GM23338 (cell line): Measurements from ENCODE around the gene NIT1. TPM values are rescaled to one million over a fixed set of nuclear protein-coding genes. Genes with fewer than 3 reads are reported as not detected.

Source experiments
- ATAC-seq: fragments of 200-7000 bp; cut with Tn5 transposase; 3 replicates; pipeline ENCODE4 v1.9.1; 2020
- DNase-seq: peaks from one replicate; pipeline ENCODE4 v3.0.0-alpha.2; 2015; ENCODE audit warnings: low spot score
- H2AFZ ChIP-seq: fragments of 200-600 bp; sonication (generic); 2 replicates; pipeline ENCODE4 v1.8.0; 2016; ENCODE audit warnings: antibody characterized with exemption, mild to moderate bottlenecking, moderate library complexity
- H3F3A ChIP-seq: fragments of 200-600 bp; sonication (generic); replicated peaks from 2 replicates; pipeline ENCODE4 v1.8.0; 2017; ENCODE audit warnings: antibody characterized with exemption, mixed run types, low read depth
- H3K27ac ChIP-seq: fragments of 200-600 bp; sonication (generic); 2 replicates; pipeline ENCODE4 v1.6.1; 2016; ENCODE audit warnings: low read depth
- H3K27me3 ChIP-seq: fragments of 200-600 bp; sonication (generic); 2 replicates; pipeline ENCODE4 v1.8.0; 2016; ENCODE audit warnings: mild to moderate bottlenecking, mixed run types, moderate library complexity; ENCODE audit not compliant: insufficient read depth
- H3K36me3 ChIP-seq: fragments of 200-600 bp; sonication (generic); 2 replicates; pipeline ENCODE4 v1.8.0; 2016; ENCODE audit warnings: mild to moderate bottlenecking; ENCODE audit not compliant: insufficient read depth
- H3K4me1 ChIP-seq: fragments of 200-600 bp; sonication (generic); 2 replicates; pipeline ENCODE4 v1.8.0; 2016; ENCODE audit warnings: mild to moderate bottlenecking, moderate library complexity; ENCODE audit not compliant: insufficient read depth
- H3K4me2 ChIP-seq: fragments of 200-600 bp; sonication (generic); 2 replicates; pipeline ENCODE4 v1.7.1; 2017; ENCODE audit warnings: mixed run types
- H3K4me3 ChIP-seq: fragments of 200-600 bp; sonication (generic); 2 replicates; pipeline ENCODE4 v1.6.1; 2016; ENCODE audit warnings: mixed run types
- H3K79me2 ChIP-seq: fragments of 200-600 bp; sonication (generic); replicated peaks from 2 replicates; pipeline ENCODE4 v1.8.0; 2017; ENCODE audit warnings: mild to moderate bottlenecking; ENCODE audit not compliant: insufficient read depth
- H3K9me2 ChIP-seq: fragments of 200-600 bp; sonication (generic); 2 replicates; pipeline ENCODE4 v1.8.0; 2017; ENCODE audit not compliant: insufficient read depth
- H4K20me1 ChIP-seq: fragments of 200-600 bp; sonication (generic); replicated peaks from 2 replicates; pipeline ENCODE4 v1.8.0; 2017; ENCODE audit warnings: mild to moderate bottlenecking; ENCODE audit not compliant: insufficient read depth
- H3K27ac Mint-ChIP-seq: 2 replicates; pipeline ENCODE4 v1.8.0; 2020; ENCODE audit warnings: inconsistent platforms, mild to moderate bottlenecking, moderate library complexity, mixed read lengths
- H3K27me3 Mint-ChIP-seq: 3 replicates; pipeline ENCODE4 v1.8.0; 2022; ENCODE audit warnings: low read depth, mild to moderate bottlenecking, moderate library complexity, mixed read lengths, inconsistent platforms; ENCODE audit not compliant: insufficient read depth, poor library complexity
- H3K36me3 Mint-ChIP-seq: 3 replicates; pipeline ENCODE4 v1.8.0; 2021; ENCODE audit warnings: low read depth, mild to moderate bottlenecking, inconsistent platforms, moderate library complexity, mixed read lengths
- H3K4me1 Mint-ChIP-seq: 3 replicates; pipeline ENCODE4 v1.8.0; 2020; ENCODE audit warnings: mild to moderate bottlenecking, inconsistent platforms, mixed read lengths
- H3K4me3 Mint-ChIP-seq: 3 replicates; pipeline ENCODE4 v1.8.0; 2021; ENCODE audit warnings: moderate library complexity, mild to moderate bottlenecking, inconsistent platforms, mixed read lengths
- H3K9me3 Mint-ChIP-seq: 3 replicates; pipeline ENCODE4 v1.8.0; 2020; ENCODE audit warnings: moderate library complexity, mild to moderate bottlenecking, inconsistent platforms, mixed read lengths
- CREB1 ChIP-seq: fragments of 250-450 bp; sonication (Bioruptor Pico); IDR thresholded peaks from 2 replicates; pipeline ENCODE4 v1.5.0; 2020; ENCODE audit warnings: low read depth, mild to moderate bottlenecking, moderate library complexity
- EZH2 ChIP-seq: fragments of 200-600 bp; sonication (generic); IDR thresholded peaks from one replicate; pipeline ENCODE4 v1.8.0; 2017; ENCODE audit warnings: antibody characterized with exemption, mild to moderate bottlenecking, low read depth; ENCODE audit not compliant: unreplicated experiment
- EZH2phosphoT487 ChIP-seq: fragments of 200-600 bp; sonication (generic); IDR thresholded peaks from one replicate; pipeline ENCODE4 v1.8.1; 2018; ENCODE audit warnings: antibody characterized with exemption; ENCODE audit not compliant: unreplicated experiment
- JUNB ChIP-seq: IDR thresholded peaks from one replicate; pipeline ENCODE4 v1.6.1; 2016; ENCODE audit warnings: antibody characterized with exemption; ENCODE audit not compliant: unreplicated experiment
- POLR2AphosphoS5 ChIP-seq: IDR thresholded peaks from 2 replicates; pipeline ENCODE4 v1.6.1; 2016; ENCODE audit warnings: antibody characterized with exemption, low read depth
- ZNF114 ChIP-seq: fragments of 250-450 bp; sonication (Bioruptor Pico); IDR thresholded peaks from 2 replicates; pipeline ENCODE4 v1.5.0; 2020; ENCODE audit warnings: mild to moderate bottlenecking, moderate library complexity
- ZNF331 ChIP-seq: fragments of 250-450 bp; sonication (Bioruptor Pico); IDR thresholded peaks from 2 replicates; pipeline ENCODE4 v1.5.0; 2020; ENCODE audit warnings: low read depth, mild to moderate bottlenecking, moderate library complexity
- polyA plus RNA-seq: library from polyadenylated mRNA; unstranded; fragments of >200 nt; fragmentation: Nextera tagmentation; extraction: Ambion mirVana; gene quantifications from 2 replicates; pipeline ENCODE4 v1.2.1, GENCODE V29; 2016
- total RNA-seq: library from RNA; depleted of rRNA; stranded (reverse); fragments of >200 nt; shearing (Covaris generic); gene quantifications from 2 replicates; pipeline ENCODE4 v1.2.3, GENCODE V29; 2014
- TF ChIP-seq, protein P1 (sequence below): IDR thresholded peaks from one replicate; pipeline ENCODE4 v1.6.1; 2018; ENCODE audit warnings: antibody characterized with exemption; ENCODE audit not compliant: unreplicated experiment
- TF ChIP-seq, protein P2 (sequence below), 2 experiments: fragments of 200-600 bp in 1 of 2; sonication (generic) in 1 of 2; conservative IDR thresholded peaks; 2 replicates each; pipeline versions ENCODE4 v1.5.1 to v1.6.1; 2016 to 2017; ENCODE audit warnings: antibody characterized with exemption in 2 of 2, low read depth in 2 of 2, mild to moderate bottlenecking in 2 of 2, moderate library complexity in 1 of 2

The NIT1 gene
- total and polyA plus RNA-seq, 2 experiments from 2014 or later: 35.9 to 43.0 TPM

GRCh38 chr1:161088587-161089110 is 29.3 kb upstream of the NIT1 start (continued):
- TF ChIP-seq ZNF331 (no peak), JUNB (no peak), EZH2 (no peak), ZNF114 (no peak), EZH2phosphoT487 (no peak), POLR2AphosphoS5 (no peak), CREB1 (no peak)
- TF ChIP-seq, protein P1, sequence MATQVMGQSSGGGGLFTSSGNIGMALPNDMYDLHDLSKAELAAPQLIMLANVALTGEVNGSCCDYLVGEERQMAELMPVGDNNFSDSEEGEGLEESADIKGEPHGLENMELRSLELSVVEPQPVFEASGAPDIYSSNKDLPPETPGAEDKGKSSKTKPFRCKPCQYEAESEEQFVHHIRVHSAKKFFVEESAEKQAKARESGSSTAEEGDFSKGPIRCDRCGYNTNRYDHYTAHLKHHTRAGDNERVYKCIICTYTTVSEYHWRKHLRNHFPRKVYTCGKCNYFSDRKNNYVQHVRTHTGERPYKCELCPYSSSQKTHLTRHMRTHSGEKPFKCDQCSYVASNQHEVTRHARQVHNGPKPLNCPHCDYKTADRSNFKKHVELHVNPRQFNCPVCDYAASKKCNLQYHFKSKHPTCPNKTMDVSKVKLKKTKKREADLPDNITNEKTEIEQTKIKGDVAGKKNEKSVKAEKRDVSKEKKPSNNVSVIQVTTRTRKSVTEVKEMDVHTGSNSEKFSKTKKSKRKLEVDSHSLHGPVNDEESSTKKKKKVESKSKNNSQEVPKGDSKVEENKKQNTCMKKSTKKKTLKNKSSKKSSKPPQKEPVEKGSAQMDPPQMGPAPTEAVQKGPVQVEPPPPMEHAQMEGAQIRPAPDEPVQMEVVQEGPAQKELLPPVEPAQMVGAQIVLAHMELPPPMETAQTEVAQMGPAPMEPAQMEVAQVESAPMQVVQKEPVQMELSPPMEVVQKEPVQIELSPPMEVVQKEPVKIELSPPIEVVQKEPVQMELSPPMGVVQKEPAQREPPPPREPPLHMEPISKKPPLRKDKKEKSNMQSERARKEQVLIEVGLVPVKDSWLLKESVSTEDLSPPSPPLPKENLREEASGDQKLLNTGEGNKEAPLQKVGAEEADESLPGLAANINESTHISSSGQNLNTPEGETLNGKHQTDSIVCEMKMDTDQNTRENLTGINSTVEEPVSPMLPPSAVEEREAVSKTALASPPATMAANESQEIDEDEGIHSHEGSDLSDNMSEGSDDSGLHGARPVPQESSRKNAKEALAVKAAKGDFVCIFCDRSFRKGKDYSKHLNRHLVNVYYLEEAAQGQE: no peak

- ATAC-seq (peak; percentile 86), DNase-seq (peak; percentile 69)
- no peak within 1 kb of the TSS for H3K27ac ChIP-seq
- Mint-ChIP-seq H3K27me3 (peaks cover 13% of the 10 kb centered on the region), H3K4me3 (no peak within 1 kb of the TSS), H3K27ac (no peak within 1 kb of the TSS), H3K9me3 (no peaks in the 10 kb centered on the region; the same call in 2 of the 3 replicates), H3K4me1 (peaks cover 20% of the 10 kb centered on the region), H3K36me3 (no peaks in the 10 kb centered on the region)
- peak within 1 kb of the TSS; percentile 72; the same call in 1 of the 2 replicates for H2AFZ ChIP-seq
- peaks cover 5% of the 10 kb centered on the region; the same call in 1 of the 2 replicates for H3K9me2 ChIP-seq
- TF ChIP-seq, protein P2, sequence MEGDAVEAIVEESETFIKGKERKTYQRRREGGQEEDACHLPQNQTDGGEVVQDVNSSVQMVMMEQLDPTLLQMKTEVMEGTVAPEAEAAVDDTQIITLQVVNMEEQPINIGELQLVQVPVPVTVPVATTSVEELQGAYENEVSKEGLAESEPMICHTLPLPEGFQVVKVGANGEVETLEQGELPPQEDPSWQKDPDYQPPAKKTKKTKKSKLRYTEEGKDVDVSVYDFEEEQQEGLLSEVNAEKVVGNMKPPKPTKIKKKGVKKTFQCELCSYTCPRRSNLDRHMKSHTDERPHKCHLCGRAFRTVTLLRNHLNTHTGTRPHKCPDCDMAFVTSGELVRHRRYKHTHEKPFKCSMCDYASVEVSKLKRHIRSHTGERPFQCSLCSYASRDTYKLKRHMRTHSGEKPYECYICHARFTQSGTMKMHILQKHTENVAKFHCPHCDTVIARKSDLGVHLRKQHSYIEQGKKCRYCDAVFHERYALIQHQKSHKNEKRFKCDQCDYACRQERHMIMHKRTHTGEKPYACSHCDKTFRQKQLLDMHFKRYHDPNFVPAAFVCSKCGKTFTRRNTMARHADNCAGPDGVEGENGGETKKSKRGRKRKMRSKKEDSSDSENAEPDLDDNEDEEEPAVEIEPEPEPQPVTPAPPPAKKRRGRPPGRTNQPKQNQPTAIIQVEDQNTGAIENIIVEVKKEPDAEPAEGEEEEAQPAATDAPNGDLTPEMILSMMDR (conservative IDR thresholded peaks at IDR 0.05; ENCODE audit: low read depth in 2 of 2): 0 out of 4 replicates have a peak, but pooled peaks of 1 of the 2 experiments have one; percentile 12
- TF ChIP-seq JUNB: no peak
- no peaks in the 10 kb centered on the region for H3K79me2 ChIP-seq
- H3K27me3 ChIP-seq: no peaks in the 10 kb centered on the region
- H4K20me1 ChIP-seq: no peaks in the 10 kb centered on the region
- peaks cover 7% of the 10 kb centered on the region for H3K4me1 ChIP-seq
- peak within 1 kb of the TSS; percentile 55; the same call in 1 of the 2 replicates for H3K4me2 ChIP-seq
- H3K36me3 ChIP-seq: no peaks in the 10 kb centered on the region
- H3K4me3 ChIP-seq: no peak within 1 kb of the TSS
- H3F3A ChIP-seq: no peaks in the 10 kb centered on the region
Measured at GRCh38 chr1:161089251-161089924, 28.5 kb upstream of the NIT1 start, which contains the start of gene NECTIN4. NECTIN4 (minus strand) TSS chr1:161089558; CDS start chr1:161089296, 262 bp downstream.
